PC-9 (cell line): ENCODE data around the gene NOC3L.

Experiments
- EZH2 ChIP-seq: fragments of 200-600 bp; sonication (generic); IDR thresholded peaks from 2 replicates; pipeline ENCODE4 v1.8.0; 2017; ENCODE audit warnings: antibody characterized with exemption, low read depth
- TF ChIP-seq, protein P1 (sequence below): fragments of 200-600 bp; sonication (generic); conservative IDR thresholded peaks from 2 replicates; pipeline ENCODE4 v1.6.1; 2017; ENCODE audit warnings: mixed run types, antibody characterized with exemption, mild to moderate bottlenecking, moderate library complexity

DNA sequence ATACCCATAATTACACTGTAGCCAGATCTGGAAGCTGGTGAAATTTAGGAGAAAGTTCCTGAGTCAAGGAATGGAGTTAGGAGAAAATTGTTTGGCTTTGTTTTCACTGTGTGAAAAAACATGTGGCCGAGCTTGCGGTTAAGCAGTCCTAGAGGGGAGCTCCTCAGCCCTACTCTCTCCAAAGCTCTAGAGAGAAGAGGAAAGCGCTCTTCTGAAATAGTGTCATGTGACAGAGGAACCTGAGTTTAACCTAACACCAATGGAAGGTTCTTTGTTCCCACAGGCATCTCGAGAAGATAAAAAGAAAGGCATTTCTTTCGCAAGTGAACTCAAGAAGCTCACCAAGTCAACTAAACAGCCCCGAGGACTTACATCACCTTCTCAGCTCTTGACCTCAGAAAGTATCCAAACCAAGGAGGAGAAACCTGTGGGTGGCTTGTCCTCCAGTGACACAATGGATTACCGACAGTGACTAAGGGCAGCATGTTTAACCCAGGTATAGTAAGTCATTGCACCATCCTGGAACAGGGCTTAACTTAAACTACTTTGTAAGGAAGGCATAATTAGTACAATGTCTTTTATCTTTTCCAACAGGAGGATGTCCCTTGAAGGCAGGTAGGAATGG is 38.0 kb downstream of the NOC3L start:
- TF ChIP-seq, protein P1, sequence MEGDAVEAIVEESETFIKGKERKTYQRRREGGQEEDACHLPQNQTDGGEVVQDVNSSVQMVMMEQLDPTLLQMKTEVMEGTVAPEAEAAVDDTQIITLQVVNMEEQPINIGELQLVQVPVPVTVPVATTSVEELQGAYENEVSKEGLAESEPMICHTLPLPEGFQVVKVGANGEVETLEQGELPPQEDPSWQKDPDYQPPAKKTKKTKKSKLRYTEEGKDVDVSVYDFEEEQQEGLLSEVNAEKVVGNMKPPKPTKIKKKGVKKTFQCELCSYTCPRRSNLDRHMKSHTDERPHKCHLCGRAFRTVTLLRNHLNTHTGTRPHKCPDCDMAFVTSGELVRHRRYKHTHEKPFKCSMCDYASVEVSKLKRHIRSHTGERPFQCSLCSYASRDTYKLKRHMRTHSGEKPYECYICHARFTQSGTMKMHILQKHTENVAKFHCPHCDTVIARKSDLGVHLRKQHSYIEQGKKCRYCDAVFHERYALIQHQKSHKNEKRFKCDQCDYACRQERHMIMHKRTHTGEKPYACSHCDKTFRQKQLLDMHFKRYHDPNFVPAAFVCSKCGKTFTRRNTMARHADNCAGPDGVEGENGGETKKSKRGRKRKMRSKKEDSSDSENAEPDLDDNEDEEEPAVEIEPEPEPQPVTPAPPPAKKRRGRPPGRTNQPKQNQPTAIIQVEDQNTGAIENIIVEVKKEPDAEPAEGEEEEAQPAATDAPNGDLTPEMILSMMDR = no peak
- no peak for TF ChIP-seq EZH2
